HG03039 (cell line): ENCODE results near the gene COL25A1.

Experiments used
- ATAC-seq: cut with Tn5 transposase; IDR thresholded peaks from one replicate; pipeline ENCODE4 v1.9.1; 2021; ENCODE audit warnings: mild to moderate bottlenecking, moderate library complexity; ENCODE audit not compliant: unreplicated experiment

COL25A1 gene

GRCh38 chr4:109216085-109216696 lies 86.3 kb downstream of the COL25A1 start:
- no peak for ATAC-seq

GRCh38 chr4:109215506-109215905 lies 87.0 kb downstream of the COL25A1 start:
- ATAC-seq, result no peak

GRCh38 chr4:109214622-109215301 lies 87.7 kb downstream of the COL25A1 start:
- no peak for ATAC-seq

- no peak for ATAC-seq
Observed at GRCh38 chr4:109213056-109213455, 89.4 kb downstream of the COL25A1 start.

- ATAC-seq, result no peak
Observed at GRCh38 chr4:109211671-109212070, 90.8 kb downstream of the COL25A1 start.

GRCh38 chr4:109209647-109210046 lies 92.8 kb downstream of the COL25A1 start:
- no peak for ATAC-seq

- no peak for ATAC-seq
Observed at GRCh38 chr4:109207898-109208297, 94.6 kb downstream of the COL25A1 start.

- ATAC-seq, result no peak
Observed at GRCh38 chr4:109207061-109207460, 95.4 kb downstream of the COL25A1 start.

GRCh38 chr4:109206620-109207019 lies 95.8 kb downstream of the COL25A1 start:
- ATAC-seq, result no peak

- ATAC-seq, result no peak
Observed at GRCh38 chr4:109205186-109205585, 97.3 kb downstream of the COL25A1 start.

GRCh38 chr4:109199585-109199984 lies 102.9 kb downstream of the COL25A1 start:
- no peak for ATAC-seq

GRCh38 chr4:109195646-109196045 lies 106.8 kb downstream of the COL25A1 start:
- ATAC-seq, result no peak

- ATAC-seq, result no peak
Observed at GRCh38 chr4:109191216-109191615, 111.2 kb downstream of the COL25A1 start.

- no peak for ATAC-seq
Observed at GRCh38 chr4:109186458-109186945, 116.0 kb downstream of the COL25A1 start.

- ATAC-seq, result no peak
Observed at GRCh38 chr4:109185951-109186350, 116.5 kb downstream of the COL25A1 start.

- no peak for ATAC-seq
Observed at GRCh38 chr4:109185548-109185947, 116.9 kb downstream of the COL25A1 start.

- ATAC-seq, result no peak
Observed at GRCh38 chr4:109184491-109184961, 117.9 kb downstream of the COL25A1 start.

GRCh38 chr4:109183931-109184490 lies 118.4 kb downstream of the COL25A1 start:
- no peak for ATAC-seq

- ATAC-seq, result no peak
Observed at GRCh38 chr4:109182696-109183095, 119.8 kb downstream of the COL25A1 start.

- no peak for ATAC-seq
Observed at GRCh38 chr4:109179061-109179460, 123.4 kb downstream of the COL25A1 start.

GRCh38 chr4:109177096-109177810 lies 125.2 kb downstream of the COL25A1 start:
- ATAC-seq, result no peak
